Measurements from ENCODE around the gene FGD4. TPM values are rescaled to one million over a fixed set of nuclear protein-coding genes. Genes with fewer than 3 reads are reported as not detected.

FGD4 gene

DNA sequence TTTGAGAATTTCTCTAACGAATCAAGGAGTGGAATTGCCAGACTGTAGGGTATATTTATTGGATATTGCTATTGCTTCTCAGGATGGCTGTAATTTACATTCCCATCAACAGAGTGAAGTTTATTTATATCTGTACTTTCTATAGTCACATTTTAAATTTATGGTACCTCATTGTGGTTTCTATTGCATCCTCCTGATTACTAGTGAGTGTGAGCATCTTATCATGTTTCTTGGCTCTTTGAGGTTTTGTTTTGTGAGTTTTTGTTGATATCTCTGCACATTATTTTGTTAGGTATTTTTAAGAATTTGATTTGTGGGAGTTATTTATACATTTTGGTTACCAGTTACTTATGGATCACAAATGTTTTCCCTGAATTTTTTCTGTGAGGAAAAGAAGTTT is 293.7 kb downstream of the FGD4 start:
- Histone ChIP-seq H3K4ac (ENCODE audit: low read depth in 1 of 2, low read length in 2 of 2) (no peak overlapping the region), H4K8ac (ENCODE audit: low read length) (no peak overlapping the region), H2BK5ac (ENCODE audit: low read depth, low read length, poor library complexity, severe bottlenecking) (no peak overlapping the region), H3K27ac (ENCODE audit: low read length, poor library complexity, severe bottlenecking) (no peak overlapping the region), H2AK5ac (ENCODE audit: low read length, severe bottlenecking) (no peak overlapping the region), H2BK120ac (ENCODE audit: low read depth, low read length) (no peak overlapping the region), H3K4me2 (ENCODE audit: low read length, poor library complexity, severe bottlenecking) (no peak overlapping the region), H3K9ac (ENCODE audit: low read length) (no peak overlapping the region), H3K4me3 (ENCODE audit: insufficient read depth in 1 of 2, low read depth in 1 of 2, low read length in 2 of 2) (no peak overlapping the region), H3K36me3 (ENCODE audit: control insufficient read depth in 1 of 2, insufficient read depth in 2 of 2, low read depth in 1 of 2, low read length in 2 of 2) (peaks cover 4 to 6% of the 10 kb centered on the region in 2 experiments), H3K79me1 (replicated peaks; ENCODE audit: low read length, poor library complexity, severe bottlenecking) (peaks cover 11% of the 10 kb centered on the region), H3K9me3 (ENCODE audit: control insufficient read depth, low read length) (peaks cover 5% of the 10 kb centered on the region), H2BK15ac (ENCODE audit: low read depth, poor library complexity, severe bottlenecking) (no peak overlapping the region), H2AFZ (ENCODE audit: low read depth, low read length) (no peak overlapping the region), H4K91ac (ENCODE audit: low read length) (no peak overlapping the region), H3K18ac (ENCODE audit: low read depth in 1 of 2, low read length in 2 of 2) (no peak overlapping the region), H3K4me1 (ENCODE audit: control insufficient read depth, insufficient read depth, low read depth, low read length) (no peaks in the 10 kb centered on the region), H3K27me3 (ENCODE audit: control insufficient read depth in 1 of 2, insufficient read depth in 1 of 2, low read length in 2 of 2) (no peaks in the 10 kb centered on the region), H3K14ac (ENCODE audit: low read length in 2 of 2) (no peak overlapping the region), H3K23ac (ENCODE audit: low read length in 2 of 2) (no peak overlapping the region), H2BK12ac (ENCODE audit: low read length in 2 of 2) (no peak overlapping the region)
- no CpG with 5 or more reads among the region's 1 CpG for WGBS
- no peak for DNase-seq

Small RNAs within 50 kb of the gene (small RNA-seq; reads per million reads assigned to genes)
- gene RF00019 (ENCODE audit: low read depth), result not detected
- not detected for gene RNU6-494P (ENCODE audit: low read depth)
